ENCODE results near the gene EHD4. TPM values are rescaled to one million over a fixed set of nuclear protein-coding genes. Genes with fewer than 3 reads are reported as not detected.

EHD4 gene
- total and polyA plus RNA-seq, 2 donors = 7.3 to 11.8 TPM

DNA sequence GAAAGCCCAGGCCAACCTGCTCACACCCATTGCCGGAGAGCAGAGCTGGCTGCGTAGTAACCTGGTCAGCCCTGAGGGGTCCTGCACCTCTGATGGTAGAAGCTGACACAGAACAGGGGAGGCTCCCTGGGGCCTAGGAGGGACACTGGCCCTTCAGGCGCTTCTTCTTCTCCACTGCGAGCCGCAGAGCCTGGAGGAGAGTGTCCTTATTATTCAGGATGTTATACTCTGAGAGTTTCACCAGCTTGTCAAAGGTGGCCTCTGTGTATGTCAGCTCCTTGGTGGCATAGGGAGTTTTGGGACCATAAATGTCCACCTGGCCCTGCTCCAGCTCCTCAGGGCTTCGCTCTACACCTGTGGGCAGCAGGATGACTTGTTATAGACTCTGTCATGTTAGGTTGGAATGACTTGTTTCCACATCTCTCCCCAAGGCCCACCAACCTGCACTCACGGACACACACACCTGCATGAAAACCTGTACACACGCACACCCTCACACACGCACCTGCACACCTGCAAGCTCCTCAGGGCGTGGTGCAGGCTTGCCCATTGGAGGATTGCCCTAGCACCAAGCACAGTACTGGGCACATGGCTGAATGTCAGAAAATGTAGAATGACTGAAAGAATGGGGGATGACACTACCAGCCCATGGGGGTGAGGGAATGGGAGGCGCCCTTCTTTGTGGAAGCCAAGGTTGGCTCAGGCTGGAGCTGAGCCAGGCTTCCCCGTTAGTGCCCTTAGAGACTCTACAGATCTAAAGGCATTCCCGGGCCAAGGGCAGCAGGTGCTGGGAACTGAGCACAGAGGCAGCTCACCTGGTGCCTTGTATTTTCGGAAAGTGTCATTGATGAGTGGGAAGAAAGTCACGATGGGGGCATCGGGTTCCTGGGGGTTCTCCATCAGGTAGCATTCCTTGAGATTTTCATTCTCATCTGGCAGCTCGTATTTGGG, 11.5 kb upstream of the EHD4 start:
- WGBS = 97% methylated on average over 17 of the region's 17 CpGs

DNA sequence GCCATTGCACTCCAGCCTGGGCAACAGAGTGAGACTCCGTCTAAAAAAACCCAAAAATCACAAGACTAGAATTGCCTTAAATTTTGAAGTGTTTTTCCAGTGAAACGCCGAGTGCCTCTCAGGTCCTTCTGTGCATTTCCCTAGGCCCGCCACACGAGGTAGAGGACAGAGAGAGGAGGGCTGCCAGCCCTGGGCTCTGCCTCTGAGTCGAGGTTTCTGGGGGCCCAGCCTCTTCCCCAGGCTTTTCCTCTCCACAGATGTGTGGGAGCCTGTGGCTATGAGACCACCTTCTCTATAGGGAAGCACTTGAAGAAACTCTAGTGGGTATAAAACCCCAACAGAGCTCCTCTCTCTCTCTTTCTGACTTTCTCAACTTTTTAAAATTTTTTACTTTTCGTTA, 10.9 kb upstream of the EHD4 start:
- no peaks in the 10 kb centered on the region for H3K36me3 ChIP-seq (ENCODE audit: control insufficient read depth in 2 of 2, insufficient read depth in 2 of 2, low read length in 1 of 2)
- peaks cover 0 to 4% of the 10 kb centered on the region in 2 donors for H3K4me1 ChIP-seq (ENCODE audit: control insufficient read depth in 2 of 2, insufficient read depth in 2 of 2, low read length in 2 of 2)
- no peak overlapping the region for H3K27ac ChIP-seq (ENCODE audit: low read depth in 1 of 2, low read length in 1 of 2)
- H3K4me3 ChIP-seq (ENCODE audit: low read length in 2 of 2) = no peak overlapping the region
- no peak for DNase-seq (ENCODE audit: low read depth in 6 of 9, low spot score in 9 of 9)
- H3K27me3 ChIP-seq (ENCODE audit: control insufficient read depth in 2 of 2, insufficient read depth in 1 of 2, low read length in 1 of 2) = peaks cover 0 to 2% of the 10 kb centered on the region in 2 donors
- no peaks in the 10 kb centered on the region for H3K9me3 ChIP-seq (ENCODE audit: control insufficient read depth in 2 of 2, insufficient read depth in 1 of 2, low read length in 1 of 2)
- WGBS = 71% methylated on average over 7 of the region's 7 CpGs

More for the DNA sequence above, 11.5 kb upstream of the EHD4 start:
- Histone ChIP-seq H3K36me3 (ENCODE audit: control insufficient read depth in 2 of 2, insufficient read depth in 2 of 2, low read length in 1 of 2) (no peaks in the 10 kb centered on the region), H3K4me1 (ENCODE audit: control insufficient read depth in 2 of 2, insufficient read depth in 2 of 2, low read length in 2 of 2) (peaks cover 0 to 4% of the 10 kb centered on the region in 2 donors), H3K27me3 (ENCODE audit: control insufficient read depth in 2 of 2, insufficient read depth in 1 of 2, low read length in 1 of 2) (no peaks in the 10 kb centered on the region), H3K9me3 (ENCODE audit: control insufficient read depth in 2 of 2, insufficient read depth in 1 of 2, low read length in 1 of 2) (no peaks in the 10 kb centered on the region), H3K27ac (ENCODE audit: low read depth in 1 of 2, low read length in 1 of 2) (no peak overlapping the region), H3K4me3 (ENCODE audit: low read length in 2 of 2) (no peak overlapping the region)
- no peak for DNase-seq (ENCODE audit: low read depth in 6 of 9, low spot score in 9 of 9)

DNA sequence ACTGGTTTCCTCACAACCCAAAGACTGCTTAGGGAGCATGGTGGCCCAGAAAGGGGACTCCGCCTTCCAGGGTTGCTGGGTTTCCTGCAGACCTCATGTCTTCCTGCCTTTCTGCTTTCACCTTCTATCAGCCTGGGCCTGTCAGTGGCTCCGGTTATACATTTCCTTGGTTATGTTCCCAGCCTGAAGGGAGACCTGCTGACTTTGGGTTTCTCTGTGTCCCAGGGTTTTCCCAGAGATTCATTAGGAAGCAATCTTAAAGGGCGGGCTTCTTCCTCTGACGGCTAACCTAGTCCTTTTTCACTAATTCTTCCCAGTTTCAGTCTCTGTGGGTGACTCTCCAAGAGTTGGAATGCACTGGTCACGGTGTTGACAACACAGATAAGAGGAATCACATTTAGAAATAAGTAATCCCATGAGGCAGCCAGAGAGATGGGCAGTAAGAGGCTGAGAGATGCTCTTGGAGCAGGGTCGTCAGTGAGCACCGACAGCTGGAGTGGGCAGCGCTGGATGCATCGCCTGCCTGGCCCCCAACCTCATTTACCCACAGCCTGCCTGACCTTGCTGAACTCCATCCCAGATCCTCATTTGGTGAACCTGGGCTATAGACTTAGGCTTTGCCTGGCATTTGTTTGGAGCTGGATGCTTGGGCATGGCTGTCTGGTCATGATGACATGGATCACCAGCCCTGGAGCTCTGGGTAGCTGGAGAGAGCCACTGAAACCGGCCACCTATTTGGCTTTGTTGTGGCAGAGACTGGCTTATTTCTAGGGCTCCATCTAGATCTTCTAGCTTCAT, 10.0 kb upstream of the EHD4 start:
- WGBS = 93% methylated on average over 10 of the region's 10 CpGs
- DNase-seq (ENCODE audit: low read depth in 6 of 9, low spot score in 9 of 9) = no peak

DNA sequence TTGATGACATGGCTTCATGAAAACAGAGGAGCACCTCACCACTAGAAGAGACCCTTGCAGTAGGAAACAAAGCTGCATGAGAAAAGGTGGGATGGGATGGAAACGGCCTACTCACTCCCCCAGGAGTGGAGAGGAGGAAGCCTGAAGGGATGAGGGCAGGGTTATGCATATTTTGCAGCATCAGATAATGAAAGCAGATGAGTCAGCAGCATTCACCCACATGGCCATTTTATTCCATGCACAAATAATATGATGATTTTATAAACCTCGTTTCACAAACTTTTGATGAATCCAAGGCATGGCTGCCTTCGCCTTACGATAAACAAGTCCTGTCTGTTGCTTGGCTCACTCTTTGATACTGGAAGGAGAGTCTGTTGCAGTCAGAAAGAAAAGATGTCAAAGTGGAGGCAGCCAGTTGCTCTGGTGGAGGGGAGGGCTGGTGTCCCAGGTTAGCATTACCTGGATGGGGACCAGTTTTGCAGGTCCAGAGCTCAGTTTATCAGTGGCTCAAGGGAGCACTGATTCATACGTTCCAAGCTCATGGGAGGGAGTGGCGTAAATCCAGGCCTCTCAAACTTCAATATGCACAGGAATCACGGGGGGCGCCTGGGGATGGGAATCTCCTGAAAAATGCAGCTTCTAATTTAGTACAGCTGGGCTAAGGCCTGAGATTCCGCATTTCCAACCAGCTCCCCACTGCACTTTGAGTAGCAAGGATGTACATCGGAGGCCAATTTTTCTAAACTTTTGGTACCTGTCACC, 9.2 kb upstream of the EHD4 start:
- 97% methylated on average over 10 of the region's 10 CpGs for WGBS
- H3K27ac ChIP-seq (ENCODE audit: low read depth in 1 of 2, low read length in 1 of 2) = no peak overlapping the region
- no peak for DNase-seq (ENCODE audit: low read depth in 6 of 9, low spot score in 9 of 9)

More for the DNA sequence above, 10.0 kb upstream of the EHD4 start:
- no peaks in the 10 kb centered on the region for H3K36me3 ChIP-seq (ENCODE audit: control insufficient read depth in 2 of 2, insufficient read depth in 2 of 2, low read length in 1 of 2)
- H3K4me3 ChIP-seq (ENCODE audit: low read length in 2 of 2) = no peak overlapping the region
- no peaks in the 10 kb centered on the region for H3K9me3 ChIP-seq (ENCODE audit: control insufficient read depth in 2 of 2, insufficient read depth in 1 of 2, low read length in 1 of 2)
- no peak overlapping the region for H3K27ac ChIP-seq (ENCODE audit: low read depth in 1 of 2, low read length in 1 of 2)
- H3K4me1 ChIP-seq (ENCODE audit: control insufficient read depth in 2 of 2, insufficient read depth in 2 of 2, low read length in 2 of 2) = peaks cover 0 to 4% of the 10 kb centered on the region in 2 donors
- H3K27me3 ChIP-seq (ENCODE audit: control insufficient read depth in 2 of 2, insufficient read depth in 1 of 2, low read length in 1 of 2) = peaks cover 0 to 2% of the 10 kb centered on the region in 2 donors

DNA sequence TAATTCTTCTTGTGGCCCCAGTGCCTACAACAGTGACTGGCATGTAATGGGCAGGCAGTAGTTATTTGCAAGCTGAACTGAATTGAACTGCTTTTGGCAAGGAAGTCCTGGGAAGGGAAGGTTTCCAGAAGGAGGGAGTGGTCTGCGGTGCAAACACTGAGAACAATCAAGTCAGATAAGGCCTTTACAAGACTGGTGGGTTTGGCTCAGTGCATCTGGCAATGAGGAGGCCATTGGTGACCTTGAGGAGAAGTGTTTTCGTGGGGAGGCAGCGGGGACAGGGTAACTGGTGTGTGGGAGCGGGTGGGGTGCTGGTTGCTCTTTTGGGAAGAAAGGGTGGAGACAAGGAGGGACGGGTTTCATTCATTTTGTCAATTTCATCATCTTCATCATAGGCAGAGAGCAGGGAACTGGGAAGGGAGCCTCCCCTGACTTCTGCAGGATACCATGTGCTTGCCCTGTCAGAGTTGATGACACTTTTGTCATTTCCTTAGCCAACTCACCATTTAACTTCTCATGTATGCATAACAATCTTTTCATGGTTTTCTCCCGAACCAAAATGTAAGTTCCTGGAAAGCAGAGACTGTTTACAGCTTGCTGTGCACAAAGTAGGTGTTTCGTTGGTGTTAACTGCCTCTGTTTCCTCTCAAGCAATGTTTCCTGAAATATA, 8.4 kb upstream of the EHD4 start:
- 94% methylated on average over 7 of the region's 7 CpGs for WGBS
- no peaks in the 10 kb centered on the region for H3K36me3 ChIP-seq (ENCODE audit: control insufficient read depth in 2 of 2, insufficient read depth in 2 of 2, low read length in 1 of 2)
- no peak for DNase-seq (ENCODE audit: low read depth in 6 of 9, low spot score in 9 of 9)
- no peak overlapping the region for H3K27ac ChIP-seq (ENCODE audit: low read depth in 1 of 2, low read length in 1 of 2)
- no peak overlapping the region for H3K4me3 ChIP-seq (ENCODE audit: low read length in 2 of 2)
- H3K27me3 ChIP-seq (ENCODE audit: control insufficient read depth in 2 of 2, insufficient read depth in 1 of 2, low read length in 1 of 2) = peaks cover 0 to 2% of the 10 kb centered on the region in 2 donors
- H3K9me3 ChIP-seq (ENCODE audit: control insufficient read depth in 2 of 2, insufficient read depth in 1 of 2, low read length in 1 of 2) = no peaks in the 10 kb centered on the region
- H3K4me1 ChIP-seq (ENCODE audit: control insufficient read depth in 2 of 2, insufficient read depth in 2 of 2, low read length in 2 of 2) = peaks cover 0 to 4% of the 10 kb centered on the region in 2 donors

More for the DNA sequence above, 9.2 kb upstream of the EHD4 start:
- Histone ChIP-seq H3K4me3 (ENCODE audit: low read length in 2 of 2) (no peak overlapping the region), H3K9me3 (ENCODE audit: control insufficient read depth in 2 of 2, insufficient read depth in 1 of 2, low read length in 1 of 2) (no peaks in the 10 kb centered on the region), H3K36me3 (ENCODE audit: control insufficient read depth in 2 of 2, insufficient read depth in 2 of 2, low read length in 1 of 2) (no peaks in the 10 kb centered on the region), H3K27me3 (ENCODE audit: control insufficient read depth in 2 of 2, insufficient read depth in 1 of 2, low read length in 1 of 2) (peaks cover 0 to 2% of the 10 kb centered on the region in 2 donors), H3K4me1 (ENCODE audit: control insufficient read depth in 2 of 2, insufficient read depth in 2 of 2, low read length in 2 of 2) (peaks cover 0 to 4% of the 10 kb centered on the region in 2 donors)

DNA sequence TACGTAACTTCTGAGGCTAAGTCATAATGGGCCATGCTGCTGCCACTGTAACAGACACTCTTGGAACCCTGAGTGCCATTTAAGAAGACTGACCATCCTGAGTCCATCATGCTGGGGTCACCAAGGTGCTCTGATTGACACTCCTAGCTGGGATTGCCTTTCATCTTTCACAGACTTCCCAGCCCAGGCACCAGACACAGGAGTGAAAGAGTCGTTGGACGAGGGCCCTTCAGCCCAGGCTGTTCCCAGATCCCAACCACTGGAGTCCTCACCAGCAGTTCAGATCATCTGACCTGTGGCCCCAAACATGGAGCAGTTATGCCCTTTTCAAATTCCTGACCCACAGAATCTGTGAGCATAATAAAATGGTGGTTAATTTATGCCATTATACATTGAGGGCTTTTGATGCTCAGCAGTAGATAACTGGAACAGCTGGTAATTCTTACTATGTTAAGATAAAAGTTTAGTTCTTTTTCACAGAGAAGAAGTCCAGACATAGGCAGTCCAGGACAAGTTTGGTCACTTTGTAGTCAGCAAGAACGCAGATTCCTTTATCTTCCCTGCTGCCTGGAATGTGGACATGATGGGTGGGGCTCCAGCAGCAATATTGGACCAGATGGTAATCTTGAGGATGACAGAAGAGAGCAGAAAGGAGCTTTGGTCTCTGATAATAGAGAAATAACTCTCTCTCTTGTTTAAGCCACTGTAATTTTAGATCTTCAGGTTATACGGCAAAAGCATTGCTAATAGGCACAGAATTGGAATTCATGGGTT, 7.3 kb upstream of the EHD4 start:
- H3K27ac ChIP-seq (ENCODE audit: low read depth in 1 of 2, low read length in 1 of 2) = no peak overlapping the region
- 94% methylated on average over 5 of the region's 5 CpGs for WGBS
- H3K27me3 ChIP-seq (ENCODE audit: control insufficient read depth in 2 of 2, insufficient read depth in 1 of 2, low read length in 1 of 2) = peaks cover 0 to 5% of the 10 kb centered on the region in 2 donors
- H3K9me3 ChIP-seq (ENCODE audit: control insufficient read depth in 2 of 2, insufficient read depth in 1 of 2, low read length in 1 of 2) = no peaks in the 10 kb centered on the region
- DNase-seq (ENCODE audit: low read depth in 6 of 9, low spot score in 9 of 9) = no peak
- H3K36me3 ChIP-seq (ENCODE audit: control insufficient read depth in 2 of 2, insufficient read depth in 2 of 2, low read length in 1 of 2) = no peaks in the 10 kb centered on the region
- H3K4me3 ChIP-seq (ENCODE audit: low read length in 2 of 2) = no peak overlapping the region
- peaks cover 0 to 4% of the 10 kb centered on the region in 2 donors for H3K4me1 ChIP-seq (ENCODE audit: control insufficient read depth in 2 of 2, insufficient read depth in 2 of 2, low read length in 2 of 2)

DNA sequence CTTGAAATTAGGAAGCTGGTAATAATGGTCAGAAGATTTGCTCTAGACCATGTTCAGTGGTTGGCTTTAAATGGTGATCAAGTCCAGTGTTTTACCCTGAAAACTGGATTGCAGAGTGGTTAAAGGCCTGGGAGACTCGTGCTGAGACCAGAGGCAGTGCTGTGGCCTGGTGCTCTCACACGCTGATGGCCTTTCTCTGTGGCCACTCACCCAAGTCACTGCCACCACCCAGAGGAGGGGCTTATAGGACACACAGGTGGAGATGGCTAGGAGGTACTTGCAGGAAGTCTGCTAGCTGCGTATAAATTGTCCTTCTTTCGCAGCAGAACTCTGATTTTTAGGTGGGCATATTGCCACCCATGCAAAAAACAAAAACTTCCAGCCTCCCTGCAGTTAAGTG, 6.2 kb upstream of the EHD4 start:
- DNase-seq (ENCODE audit: low read depth in 6 of 9, low spot score in 9 of 9) = no peak
- H3K27me3 ChIP-seq (ENCODE audit: control insufficient read depth in 2 of 2, insufficient read depth in 1 of 2, low read length in 1 of 2) = peaks cover 0 to 8% of the 10 kb centered on the region in 2 donors
- no peak overlapping the region for H3K4me3 ChIP-seq (ENCODE audit: low read length in 2 of 2)
- no peaks in the 10 kb centered on the region for H3K36me3 ChIP-seq (ENCODE audit: control insufficient read depth in 2 of 2, insufficient read depth in 2 of 2, low read length in 1 of 2)
- H3K27ac ChIP-seq (ENCODE audit: low read depth in 1 of 2, low read length in 1 of 2) = no peak overlapping the region
- H3K9me3 ChIP-seq (ENCODE audit: control insufficient read depth in 2 of 2, insufficient read depth in 1 of 2, low read length in 1 of 2) = no peaks in the 10 kb centered on the region
- 97% methylated on average over 4 of the region's 4 CpGs for WGBS
- peaks cover 0 to 4% of the 10 kb centered on the region in 2 donors for H3K4me1 ChIP-seq (ENCODE audit: control insufficient read depth in 2 of 2, insufficient read depth in 2 of 2, low read length in 2 of 2)
